Endothelial cell of umbilical vein (primary cell): ENCODE data around the gene DENND1A. TPM values are rescaled to one million over a fixed set of nuclear protein-coding genes. Genes with fewer than 3 reads are reported as not detected.

Experiments
- BruUV-seq: library from RNA; stranded (reverse); fragments of 400-500 nt; replicated peaks from 2 replicates; lab custom pipeline; 2021; lab: Mats Ljungman, UMichigan
- CTCF ChIA-PET: fragments of 300-600, 350-600 bp; sonication (Branson Sonifier 250); formaldehyde crosslinking; loops from one replicate; lab custom pipeline; 2021; ENCODE audit warnings: antibody characterized with exemption, inconsistent platforms; lab: Charles Lee
- POLR2A ChIA-PET: fragments of 300-600, 350-600 bp; sonication (Branson Sonifier 250); formaldehyde crosslinking; loops from one replicate; lab custom pipeline; 2021; ENCODE audit warnings: antibody characterized with exemption, inconsistent platforms; lab: Charles Lee
- DNase-seq: peaks from one replicate; pipeline ENCODE4 v3.0.0-alpha.2; 2011; ENCODE audit warnings: low read depth, low spot score
- FAIRE-seq: peaks from 2 replicates; lab custom pipeline; 2011; peaks lifted over from hg19 to GRCh38; lab: Jason Lieb, UNC
- H2AFZ ChIP-seq: 2 replicates; pipeline ENCODE4 v1.6.0; 2012; ENCODE audit warnings: low read depth, low read length, control low read depth, inconsistent platforms
- H3K27ac ChIP-seq: 2 replicates; pipeline ENCODE4 v1.5.1; 2011; ENCODE audit warnings: low read depth, mild to moderate bottlenecking, control low read depth, low read length, moderate library complexity; ENCODE audit not compliant: insufficient read depth
- H3K27me3 ChIP-seq, 2 experiments: 2 replicates each; pipeline versions ENCODE4 v1.6.0 to v1.6.1; 2011; ENCODE audit warnings: low read length in 2 of 2, mixed read lengths in 1 of 2; ENCODE audit not compliant: control insufficient read depth in 2 of 2, insufficient read depth in 2 of 2
- H3K36me3 ChIP-seq, 2 experiments: 2 replicates in 1 of 2; 3 replicates in 1 of 2; pipeline ENCODE4 v1.5.1; 2011; ENCODE audit warnings: low read length in 2 of 2, mild to moderate bottlenecking in 1 of 2, moderate library complexity in 1 of 2; ENCODE audit not compliant: control insufficient read depth in 2 of 2, insufficient read depth in 2 of 2; ENCODE audit errors: extremely low read depth in 1 of 2
- H3K4me1 ChIP-seq: 3 replicates; pipeline ENCODE4 v1.5.1; 2011; ENCODE audit warnings: mild to moderate bottlenecking, low read length; ENCODE audit not compliant: control insufficient read depth, insufficient read depth; ENCODE audit errors: extremely low read depth
- H3K4me2 ChIP-seq: 2 replicates; pipeline ENCODE4 v1.6.1; 2011; ENCODE audit warnings: low read length, control low read depth, mixed read lengths; ENCODE audit not compliant: insufficient read depth
- H3K4me3 ChIP-seq, 3 experiments: fragments of 200-600 bp in 1 of 3; sonication (generic), shearing (Covaris generic) in 1 of 3; replicated peaks in 1 of 3; 2 replicates each; pipeline ENCODE4 v1.5.1; 2011 to 2016; ENCODE audit warnings: control low read depth in 3 of 3, low read length in 3 of 3, mild to moderate bottlenecking in 2 of 3, inconsistent platforms in 1 of 3, low read depth in 1 of 3, moderate library complexity in 1 of 3; ENCODE audit not compliant: insufficient read depth in 1 of 3
- H3K79me2 ChIP-seq: 2 replicates; pipeline ENCODE4 v1.6.0; 2012; ENCODE audit warnings: low read length, inconsistent platforms; ENCODE audit not compliant: control insufficient read depth, insufficient read depth
- H3K9ac ChIP-seq: replicated peaks from 2 replicates; pipeline ENCODE3; 2011; ENCODE audit warnings: low read length, control low read depth; ENCODE audit not compliant: insufficient read depth; ENCODE audit errors: extremely low read depth
- H3K9me1 ChIP-seq: replicated peaks from 3 replicates; pipeline ENCODE4 v1.6.0; 2011; ENCODE audit warnings: mild to moderate bottlenecking, low read length; ENCODE audit not compliant: control insufficient read depth, insufficient read depth; ENCODE audit errors: extremely low read depth
- H3K9me3 ChIP-seq: replicated peaks from 2 replicates; pipeline ENCODE4 v1.5.1; 2012; ENCODE audit warnings: low read length, inconsistent platforms; ENCODE audit not compliant: control insufficient read depth, insufficient read depth
- H4K20me1 ChIP-seq: replicated peaks from 2 replicates; pipeline ENCODE3; 2011; ENCODE audit warnings: mild to moderate bottlenecking, low read length; ENCODE audit not compliant: control insufficient read depth, insufficient read depth; ENCODE audit errors: extremely low read depth
- CTCF ChIP-seq, 2 donors: IDR thresholded peaks; 1 replicate in 1 of 2; 2 replicates in 1 of 2; pipeline ENCODE4 v1.5.1; 2011; ENCODE audit warnings: low read length in 2 of 2, mild to moderate bottlenecking in 2 of 2, moderate library complexity in 2 of 2, control low read depth in 1 of 2, inconsistent platforms in 1 of 2, low read depth in 1 of 2; ENCODE audit not compliant: insufficient read depth in 1 of 2; ENCODE audit errors: extremely low read depth in 1 of 2
- EZH2 ChIP-seq: IDR thresholded peaks from 2 replicates; pipeline ENCODE4 v1.6.1; 2012; ENCODE audit warnings: borderline replicate concordance, low read depth, mild to moderate bottlenecking, moderate library complexity, low read length, inconsistent platforms; ENCODE audit not compliant: severe bottlenecking
- FOS ChIP-seq: IDR thresholded peaks from 2 replicates; pipeline ENCODE4 v1.6.1; 2011; ENCODE audit warnings: mild to moderate bottlenecking, low read length, moderate library complexity, borderline replicate concordance; ENCODE audit not compliant: insufficient read depth
- GATA2 ChIP-seq: IDR thresholded peaks from 2 replicates; pipeline ENCODE4 v1.7.0; 2011; ENCODE audit warnings: low read depth, mild to moderate bottlenecking, moderate library complexity, mixed read lengths, low read length; ENCODE audit not compliant: insufficient read length, insufficient read depth
- JUN ChIP-seq: IDR thresholded peaks from 2 replicates; pipeline ENCODE4 v1.6.1; 2011; ENCODE audit warnings: borderline replicate concordance, low read depth; ENCODE audit not compliant: insufficient read length, insufficient read depth
- MAX ChIP-seq: IDR thresholded peaks from 2 replicates; pipeline ENCODE4 v1.6.1; 2011; ENCODE audit not compliant: insufficient read depth, insufficient read length
- MYC ChIP-seq: IDR thresholded peaks from one replicate; pipeline ENCODE4 v1.6.1; 2011; ENCODE audit warnings: mild to moderate bottlenecking, low read depth, low read length
- POLR2A ChIP-seq: IDR thresholded peaks from 2 replicates; pipeline ENCODE4 v1.6.1; 2012; ENCODE audit warnings: low read depth, mild to moderate bottlenecking, control low read depth, low read length
- POLR2AphosphoS5 ChIP-seq: IDR thresholded peaks from 2 replicates; pipeline ENCODE4 v1.6.1; 2012; ENCODE audit warnings: low read depth, mild to moderate bottlenecking, control low read depth, low read length, moderate library complexity; ENCODE audit not compliant: insufficient read depth
- dilution Hi-C: fragments of 300-500 bp; cut with MboI; formaldehyde crosslinking; loops from one replicate; pipeline ENCODE4 v1.15.0; 2019; ENCODE audit warnings: low sequenced_read_pairs; ENCODE audit not compliant: extremely low pct_ligation_motif_present
- intact Hi-C: fragments of 100-400 bp; cut with micrococcal nuclease; formaldehyde crosslinking; loops from one replicate; pipeline ENCODE4 v1.10.0; 2022
- polyA plus RNA-seq, 4 experiments: library from polyadenylated mRNA; depleted of rRNA in 3 of 4; stranded (reverse) in 3 of 4; unstranded in 1 of 4; fragments of >200 nt; gene quantifications; 2 replicates each; pipeline versions ENCODE4 v1.2.1 to v1.2.3, GENCODE V29; 2011 to 2012; ENCODE audit warnings: missing spikeins in 1 of 4
- total RNA-seq: library from RNA; stranded (reverse); gene quantifications from 2 replicates; pipeline ENCODE4 v1.2.3, GENCODE V29; 2021

Gene DENND1A
- total and polyA plus RNA-seq, 2 donors (not counting 3 experiments of a cell fraction or from before 2014, with no cell fraction given) = 18.5 to 24.5 TPM

GRCh38 chr9:123957731-123958130 lies 27.8 kb upstream of the DENND1A start:
- POLR2A ChIA-PET = no interaction called here
- Histone ChIP-seq H3K9me3 (no peaks in the 10 kb centered on the region), H3K4me3 (no peak overlapping the region), H3K27ac (no peak overlapping the region), H3K36me3 (no peaks in the 10 kb centered on the region), H3K9me1 (no peaks in the 10 kb centered on the region), H3K9ac (no peak overlapping the region), H3K27me3 (peaks cover 14 to 16% of the 10 kb centered on the region in 2 experiments), H2AFZ (no peak overlapping the region), H3K4me1 (no peaks in the 10 kb centered on the region), H3K4me2 (no peak overlapping the region), H4K20me1 (no peaks in the 10 kb centered on the region), H3K79me2 (no peaks in the 10 kb centered on the region)
- dilution Hi-C loops = no loop called here
- no TSS peak for BruUV-seq
- CTCF ChIA-PET = no interaction called here
- intact Hi-C loops = no loop called here
- FAIRE-seq (no peak), DNase-seq (no peak)
- TF ChIP-seq POLR2AphosphoS5 = no peak
- no peak for TF ChIP-seq EZH2
- no peak for TF ChIP-seq JUN

GRCh38 chr9:123957168-123957721 lies 27.3 kb upstream of the DENND1A start:
- Histone ChIP-seq H3K27ac (no peak overlapping the region), H3K27me3 (peaks cover 16% of the 10 kb centered on the region in 2 experiments), H3K9me1 (no peaks in the 10 kb centered on the region), H3K9me3 (no peaks in the 10 kb centered on the region), H3K4me3 (no peak overlapping the region), H2AFZ (no peak overlapping the region), H3K79me2 (no peaks in the 10 kb centered on the region), H3K9ac (no peak overlapping the region), H3K4me1 (no peaks in the 10 kb centered on the region), H3K36me3 (no peaks in the 10 kb centered on the region), H3K4me2 (no peak overlapping the region), H4K20me1 (no peaks in the 10 kb centered on the region)
- FAIRE-seq = no peak
- CTCF ChIA-PET = no interaction called here
- no peak for TF ChIP-seq JUN
- no peak for TF ChIP-seq POLR2A
- TF ChIP-seq GATA2 = no peak
- no peak for TF ChIP-seq FOS
- TF ChIP-seq MAX = no peak
- TF ChIP-seq MYC = no peak
- TF ChIP-seq CTCF (IDR thresholded peaks at IDR 0.05; ENCODE audit: extremely low read depth in 1 of 2, insufficient read depth in 1 of 2, low read depth in 1 of 2, low read length in 2 of 2) = no peak
- dilution Hi-C loops (no loop called here), intact Hi-C loops (no loop called here)
- no TSS peak for BruUV-seq
- POLR2A ChIA-PET = no interaction called here
- no peak for DNase-seq
